ENCODE data around the gene ACAN.

GRCh38 chr15:88791637-88792036 is 11.6 kb upstream of the ACAN start:
- TF ChIP-seq KDM1A (IDR thresholded peaks at IDR 0.05; ENCODE audit: borderline replicate concordance, low read length) (no peak), ZNF274 (IDR thresholded peaks at IDR 0.05; ENCODE audit: borderline replicate concordance, extremely low read depth, low read length) (no peak), EP300 (IDR thresholded peaks at IDR 0.05; ENCODE audit: borderline replicate concordance in 1 of 2, low read depth in 2 of 2, low read length in 2 of 2) (no peak), KDM5A (IDR thresholded peaks at IDR 0.05; ENCODE audit: low read length) (no peak), SIN3A (conservative IDR thresholded peaks at IDR 0.05 in 1 of 2, IDR thresholded peaks at IDR 0.05 in 1 of 2; ENCODE audit: low read depth in 1 of 2, low read length in 2 of 2) (no peak), JUND (IDR thresholded peaks at IDR 0.05; ENCODE audit: low read length) (no peak), NRF1 (IDR thresholded peaks at IDR 0.05; ENCODE audit: low read depth, low read length) (no peak), POLR2A (IDR thresholded peaks at IDR 0.05; ENCODE audit: control extremely low read depth in 1 of 2, low read depth in 2 of 2, low read length in 2 of 2) (no peak)
- TF ChIP-seq, protein P1, sequence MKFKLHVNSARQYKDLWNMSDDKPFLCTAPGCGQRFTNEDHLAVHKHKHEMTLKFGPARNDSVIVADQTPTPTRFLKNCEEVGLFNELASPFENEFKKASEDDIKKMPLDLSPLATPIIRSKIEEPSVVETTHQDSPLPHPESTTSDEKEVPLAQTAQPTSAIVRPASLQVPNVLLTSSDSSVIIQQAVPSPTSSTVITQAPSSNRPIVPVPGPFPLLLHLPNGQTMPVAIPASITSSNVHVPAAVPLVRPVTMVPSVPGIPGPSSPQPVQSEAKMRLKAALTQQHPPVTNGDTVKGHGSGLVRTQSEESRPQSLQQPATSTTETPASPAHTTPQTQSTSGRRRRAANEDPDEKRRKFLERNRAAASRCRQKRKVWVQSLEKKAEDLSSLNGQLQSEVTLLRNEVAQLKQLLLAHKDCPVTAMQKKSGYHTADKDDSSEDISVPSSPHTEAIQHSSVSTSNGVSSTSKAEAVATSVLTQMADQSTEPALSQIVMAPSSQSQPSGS (IDR thresholded peaks at IDR 0.05; ENCODE audit: low read length): no peak
- TF ChIP-seq, protein P2, sequence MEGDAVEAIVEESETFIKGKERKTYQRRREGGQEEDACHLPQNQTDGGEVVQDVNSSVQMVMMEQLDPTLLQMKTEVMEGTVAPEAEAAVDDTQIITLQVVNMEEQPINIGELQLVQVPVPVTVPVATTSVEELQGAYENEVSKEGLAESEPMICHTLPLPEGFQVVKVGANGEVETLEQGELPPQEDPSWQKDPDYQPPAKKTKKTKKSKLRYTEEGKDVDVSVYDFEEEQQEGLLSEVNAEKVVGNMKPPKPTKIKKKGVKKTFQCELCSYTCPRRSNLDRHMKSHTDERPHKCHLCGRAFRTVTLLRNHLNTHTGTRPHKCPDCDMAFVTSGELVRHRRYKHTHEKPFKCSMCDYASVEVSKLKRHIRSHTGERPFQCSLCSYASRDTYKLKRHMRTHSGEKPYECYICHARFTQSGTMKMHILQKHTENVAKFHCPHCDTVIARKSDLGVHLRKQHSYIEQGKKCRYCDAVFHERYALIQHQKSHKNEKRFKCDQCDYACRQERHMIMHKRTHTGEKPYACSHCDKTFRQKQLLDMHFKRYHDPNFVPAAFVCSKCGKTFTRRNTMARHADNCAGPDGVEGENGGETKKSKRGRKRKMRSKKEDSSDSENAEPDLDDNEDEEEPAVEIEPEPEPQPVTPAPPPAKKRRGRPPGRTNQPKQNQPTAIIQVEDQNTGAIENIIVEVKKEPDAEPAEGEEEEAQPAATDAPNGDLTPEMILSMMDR (IDR thresholded peaks at IDR 0.05; ENCODE audit: control extremely low read depth in 1 of 3, insufficient read depth in 1 of 3, low read depth in 1 of 3, low read length in 3 of 3): no peak
